ENCODE data around the gene PABPC1L2B.
"Not testable (repeated sequence)": the region's sequence is repeated elsewhere in the genome, so short reads cannot be mapped to it uniquely, and the experiment has no call there.

PABPC1L2B gene

GRCh38 chrX:73002733-73003132 lies at the start of gene PABPC1L2B:
TSS of gene PABPC1L2B (plus strand) at chrX:73002939. CDS start at chrX:73003643, 704 bp downstream.
- not testable (repeated sequence) for DNase-seq

DNA sequence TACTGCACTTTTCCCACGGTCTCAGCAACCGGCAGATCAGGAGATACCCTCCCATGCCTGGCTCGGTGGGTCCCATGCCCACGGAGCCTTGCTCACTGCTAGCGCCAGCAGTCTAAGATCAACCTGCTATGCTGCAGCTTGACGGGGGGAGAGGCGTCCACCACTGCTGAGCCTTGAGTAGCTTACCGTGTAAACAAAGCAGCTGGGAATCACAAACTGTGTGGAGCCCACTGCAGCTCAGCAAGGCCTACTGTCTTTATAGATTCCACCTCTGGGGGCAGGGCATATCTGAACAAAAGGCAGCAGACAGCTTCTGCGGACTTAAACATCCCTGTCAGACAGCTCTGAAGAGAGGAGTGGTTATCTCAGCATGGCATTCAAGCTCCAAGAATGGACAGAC lies 42.8 kb upstream of the PABPC1L2B start:
- not testable (repeated sequence) for DNase-seq

GRCh38 chrX:72971859-72972258 lies 30.9 kb upstream of the PABPC1L2B start:
- DNase-seq: not testable (repeated sequence)

GRCh38 chrX:72974885-72975284 lies 27.9 kb upstream of the PABPC1L2B start:
- not testable (repeated sequence) for DNase-seq

DNA sequence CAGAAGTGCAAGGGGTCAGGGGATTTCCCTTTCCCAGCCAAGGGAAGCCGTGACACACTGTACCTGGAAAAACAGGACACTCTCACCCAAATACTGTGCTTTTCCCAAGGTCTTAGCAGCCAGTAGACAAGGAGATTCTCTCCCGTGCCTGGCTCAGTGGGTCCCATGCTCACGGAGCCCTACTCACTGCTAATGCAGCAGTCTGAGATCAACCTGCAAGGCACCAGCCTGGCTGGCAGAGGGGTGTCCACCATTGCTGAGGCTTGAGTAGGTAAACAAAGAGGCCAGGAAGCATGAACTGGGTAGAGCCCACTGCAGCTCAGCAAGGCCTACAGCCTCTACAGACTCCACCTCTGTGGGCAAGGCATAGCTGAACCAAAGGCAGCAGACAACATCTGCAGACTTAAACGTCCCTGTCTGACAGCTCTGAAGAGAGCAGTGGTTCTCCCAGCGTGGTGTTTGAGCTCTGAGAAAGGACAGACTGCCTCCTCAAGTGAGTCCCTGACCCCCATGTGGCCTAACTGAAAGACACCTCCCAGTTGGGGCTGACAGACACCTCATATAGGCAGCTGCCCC lies 21.8 kb upstream of the PABPC1L2B start:
- DNase-seq: not testable (repeated sequence)

DNA sequence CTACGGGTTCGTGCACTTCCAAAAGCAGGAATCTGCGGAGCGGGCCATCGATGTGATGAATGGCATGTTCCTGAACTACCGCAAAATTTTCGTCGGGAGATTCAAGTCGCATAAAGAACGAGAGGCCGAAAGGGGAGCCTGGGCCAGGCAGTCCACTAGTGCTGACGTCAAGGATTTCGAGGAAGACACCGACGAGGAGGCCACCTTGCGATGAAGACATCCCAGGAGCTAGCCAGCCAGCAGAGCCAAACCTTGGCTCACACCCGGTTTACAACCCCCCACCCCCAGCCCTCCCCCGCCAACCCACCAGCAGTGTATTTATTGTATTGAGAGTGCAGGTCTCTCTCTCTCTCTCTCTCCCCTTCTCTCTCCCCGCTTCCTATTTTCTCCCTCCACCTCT lies 1.3 kb downstream of the PABPC1L2B start:
- DNase-seq: not testable (repeated sequence)

- DNase-seq: no peak
Measured at GRCh38 chrX:73021361-73022092, 18.8 kb downstream of the PABPC1L2B start.

DNA sequence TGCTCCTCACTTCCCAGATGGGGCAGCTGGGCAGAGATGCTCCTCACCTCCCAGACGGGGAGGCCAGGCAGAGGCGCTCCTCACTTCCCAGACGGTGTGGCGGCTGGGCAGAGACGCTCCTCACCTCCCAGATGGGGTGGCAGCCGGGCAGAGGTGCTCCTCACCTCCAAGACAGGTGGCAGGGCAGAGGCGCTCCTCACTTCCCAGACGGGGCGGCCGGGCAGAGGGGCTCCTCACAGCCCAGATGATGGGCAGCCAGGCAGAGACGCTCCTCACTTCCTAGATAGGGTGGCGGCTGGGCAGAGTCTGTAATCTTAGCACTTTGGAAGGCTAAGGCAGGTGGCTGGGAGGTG lies 19.3 kb downstream of the PABPC1L2B start:
- not testable (repeated sequence) for DNase-seq

DNA sequence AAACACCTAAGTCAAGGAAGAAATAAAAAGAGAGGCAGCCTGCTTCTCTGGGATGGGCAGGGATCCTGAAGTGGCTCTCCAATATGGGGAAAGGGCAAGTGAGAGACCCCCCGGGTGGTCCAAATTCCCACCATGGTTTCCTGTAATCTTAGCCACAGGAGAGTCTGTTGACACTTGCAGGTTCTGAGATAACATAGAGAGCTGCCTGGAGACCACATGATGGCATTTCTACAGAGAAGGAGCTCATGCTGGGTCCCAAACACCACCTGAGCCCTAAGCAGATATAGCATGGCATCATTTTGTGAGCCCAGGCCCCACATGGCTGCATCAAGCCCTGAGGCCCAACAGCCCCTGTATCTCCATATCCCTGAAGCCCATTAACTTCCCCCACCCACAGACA lies 26.1 kb downstream of the PABPC1L2B start:
- no peak for DNase-seq
